ENCODE results near the gene H2AZ1. TPM values are rescaled to one million over a fixed set of nuclear protein-coding genes. Genes with fewer than 3 reads are reported as not detected.
"Not testable (repeated sequence)": the region's sequence is repeated elsewhere in the genome, so short reads cannot be mapped to it uniquely, and the experiment has no call there.

Gene H2AZ1
- 715 and 727 TPM in 2 replicates for total RNA-seq (2014; rRNA removed; shearing (Covaris generic))

GRCh38 chr4:99949999-99950912, at the start of gene H2AZ1:
Gene H2AZ1 (minus strand): TSS chr4:99950275. CDS start chr4:99950170, 105 bp downstream.
- DNase-seq (ENCODE audit: low spot score): peak; percentile 100
- in situ Hi-C loops (cut with HindIII; ENCODE audit: low sequenced_read_pairs): no loop called here

DNA sequence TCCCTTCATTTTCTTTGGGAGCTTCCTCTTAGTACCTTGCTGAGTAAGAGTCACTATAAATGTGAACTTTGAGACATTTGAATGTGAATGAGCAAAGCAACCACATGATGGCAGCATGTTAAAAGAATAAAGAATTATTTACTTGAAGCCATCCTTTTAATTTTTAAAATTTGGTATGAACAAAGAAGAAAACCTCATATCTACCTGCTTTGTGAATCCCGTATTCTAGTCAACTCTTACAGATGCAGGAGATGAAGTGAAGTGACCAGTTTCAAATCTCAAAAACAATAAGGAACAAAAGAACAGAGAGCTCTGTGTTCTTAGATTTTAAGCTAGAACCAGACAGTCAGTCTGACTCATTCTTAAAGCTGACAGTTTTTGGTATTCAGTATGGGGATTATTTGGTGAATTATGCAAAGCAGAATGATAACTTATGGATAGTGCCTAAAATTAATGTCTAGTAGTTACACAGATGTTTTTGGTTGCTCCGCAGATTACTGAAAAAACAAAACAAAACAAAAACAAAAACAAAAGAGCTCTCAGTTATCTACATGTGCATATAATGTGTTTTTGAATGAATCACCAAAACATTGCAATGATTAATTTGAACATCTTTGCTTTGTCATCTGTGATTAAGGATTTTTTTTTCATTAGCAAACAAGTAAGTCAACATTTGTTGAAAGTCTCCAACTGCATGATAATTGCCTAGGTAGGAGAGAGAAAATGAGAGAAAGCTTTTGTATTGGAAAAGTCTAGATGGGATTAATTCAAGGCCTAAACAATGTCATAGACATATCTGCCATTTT, 48.2 kb upstream of the H2AZ1 start:
- peak; percentile 60 for DNase-seq (ENCODE audit: low spot score)

GRCh38 chr4:99991741-99992140, 41.7 kb upstream of the H2AZ1 start:
- DNase-seq (ENCODE audit: low spot score): no peak
- in situ Hi-C loops (cut with HindIII; ENCODE audit: low sequenced_read_pairs): no loop called here

More for the DNA sequence above, 48.2 kb upstream of the H2AZ1 start:
- in situ Hi-C loops (cut with HindIII; ENCODE audit: low sequenced_read_pairs): no loop called here

DNA sequence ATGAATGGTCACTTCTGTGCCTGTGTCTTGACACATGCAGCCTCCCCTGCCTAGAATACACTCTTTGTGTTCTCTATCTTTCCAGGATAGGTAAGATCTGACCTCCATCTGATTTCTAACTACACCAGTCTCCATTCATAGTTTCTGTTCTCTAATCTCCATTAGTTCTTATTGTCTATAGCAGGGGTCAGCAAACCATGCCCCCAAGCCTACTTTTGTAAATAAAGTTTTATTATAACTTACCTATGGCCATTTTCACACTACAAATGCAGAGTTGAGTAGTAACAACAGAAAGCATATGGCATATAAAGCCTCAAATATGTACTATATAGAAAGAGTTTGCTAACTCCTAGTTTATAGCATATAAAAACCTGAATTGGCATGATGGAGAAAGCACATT, 37.6 kb upstream of the H2AZ1 start:
- in situ Hi-C loops (cut with HindIII; ENCODE audit: low sequenced_read_pairs): no loop called here
- no peak for DNase-seq (ENCODE audit: low spot score)

DNA sequence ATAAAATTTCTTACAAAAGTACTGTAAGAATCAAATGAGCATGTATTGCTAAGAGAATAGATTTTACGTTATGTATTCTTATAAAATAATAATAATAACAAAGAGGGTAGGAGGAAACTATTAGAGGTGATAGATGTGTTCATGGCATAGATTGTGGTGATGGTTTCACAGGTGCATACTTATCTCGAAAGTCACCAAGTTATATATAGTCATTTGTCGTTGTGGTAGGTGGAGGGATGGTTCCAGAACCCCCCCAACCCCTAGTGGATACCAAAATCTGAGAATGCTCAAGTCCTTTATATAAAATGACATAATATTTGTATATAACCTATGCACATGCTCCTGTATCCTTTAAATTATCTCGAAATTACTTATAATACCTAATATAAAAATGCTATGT, 36.7 kb upstream of the H2AZ1 start:
- no peak for DNase-seq (ENCODE audit: low spot score)
- in situ Hi-C loops (cut with HindIII; ENCODE audit: low sequenced_read_pairs): no loop called here

DNA sequence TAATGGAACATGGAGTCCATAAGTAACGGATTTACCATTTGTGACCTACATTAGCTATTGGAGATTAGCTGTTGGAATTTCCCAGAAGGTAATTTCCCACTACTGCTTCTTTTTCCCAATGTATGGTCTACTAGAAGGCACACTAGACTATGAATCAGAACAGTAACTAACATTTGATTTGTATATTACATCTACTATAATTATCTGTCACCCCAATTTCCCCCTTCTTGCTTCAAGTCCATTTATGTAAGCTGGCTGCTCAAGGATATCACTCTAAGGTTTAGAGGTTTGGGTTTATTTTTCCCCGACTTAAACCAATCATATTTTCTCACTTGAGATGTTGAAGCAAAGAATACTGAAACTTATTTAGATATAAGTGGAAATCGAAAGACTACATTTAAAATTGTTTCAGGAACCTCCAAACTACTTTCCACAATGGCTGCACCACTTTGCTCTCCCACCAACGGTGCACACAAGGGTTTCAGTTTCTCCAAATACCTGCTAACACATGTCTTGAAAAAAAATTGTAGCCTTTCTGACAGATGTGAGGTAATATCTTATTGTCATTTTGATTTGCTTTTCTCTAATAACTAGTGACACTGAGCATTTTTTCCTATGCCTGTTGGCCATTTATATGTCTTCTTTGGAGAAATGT, 33.3 kb upstream of the H2AZ1 start:
- in situ Hi-C loops (cut with HindIII; ENCODE audit: low sequenced_read_pairs): no loop called here
- DNase-seq (ENCODE audit: low spot score): no peak

DNA sequence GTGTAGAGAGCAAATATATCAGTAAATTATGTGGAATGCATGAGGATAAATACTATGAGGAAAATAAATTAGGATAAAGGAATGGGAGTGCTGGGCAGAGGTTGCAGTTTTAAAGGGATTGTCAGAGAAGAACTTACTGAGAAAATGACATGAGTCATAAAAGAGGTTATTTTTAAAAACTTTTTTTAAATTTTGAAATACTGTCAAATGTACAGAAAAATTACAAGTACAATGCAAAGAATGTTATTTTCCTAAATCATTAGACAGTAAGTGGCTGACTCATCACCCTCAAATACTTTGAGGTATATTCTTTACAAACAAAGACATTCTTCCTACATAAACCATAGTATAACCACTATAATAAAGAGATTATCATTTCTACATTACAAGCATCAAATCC, 29.8 kb upstream of the H2AZ1 start:
- DNase-seq (ENCODE audit: low spot score): no peak
- in situ Hi-C loops (cut with HindIII; ENCODE audit: low sequenced_read_pairs): no loop called here

DNA sequence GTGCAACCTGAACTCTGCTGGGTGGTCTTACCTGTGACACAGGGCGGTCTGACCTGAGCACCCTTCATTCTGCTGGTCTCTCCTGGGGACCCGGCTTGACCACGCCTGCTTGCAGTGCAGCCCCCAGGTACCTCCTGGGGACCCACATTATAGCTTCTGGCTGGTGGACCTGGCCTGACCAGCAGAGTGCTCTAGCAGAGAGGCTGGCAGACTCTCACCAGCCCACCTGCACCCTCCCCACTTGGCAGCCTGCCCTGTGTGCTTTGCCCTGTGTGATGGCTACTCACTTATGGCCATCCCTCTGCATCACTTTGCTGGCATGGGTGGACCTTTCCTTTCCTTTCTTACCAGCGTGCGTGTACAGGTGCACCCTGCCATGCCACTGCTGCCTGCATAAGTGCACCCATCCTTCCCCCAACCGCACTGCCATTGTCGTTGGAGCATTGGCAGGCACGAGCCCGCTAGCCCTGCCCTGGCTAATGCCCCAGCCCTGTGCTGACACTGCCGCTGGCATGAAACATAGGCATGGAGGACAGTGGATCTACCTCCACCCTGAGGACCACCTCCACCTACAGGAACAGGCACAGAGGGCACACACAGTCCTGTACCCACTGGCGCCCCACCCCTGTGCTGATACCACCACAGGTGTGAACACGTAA, 21.5 kb upstream of the H2AZ1 start:
- DNase-seq (ENCODE audit: low spot score): no peak
- in situ Hi-C loops (cut with HindIII; ENCODE audit: low sequenced_read_pairs): no loop called here

- in situ Hi-C loops (cut with HindIII; ENCODE audit: low sequenced_read_pairs): no loop called here
- DNase-seq (ENCODE audit: low spot score): no peak
Measured at GRCh38 chr4:99968330-99968729, 18.3 kb upstream of the H2AZ1 start.

- no peak for DNase-seq (ENCODE audit: low spot score)
- in situ Hi-C loops (cut with HindIII; ENCODE audit: low sequenced_read_pairs): no loop called here
Measured at GRCh38 chr4:99966692-99967091, 16.6 kb upstream of the H2AZ1 start.

- DNase-seq (ENCODE audit: low spot score): no peak
- in situ Hi-C loops (cut with HindIII; ENCODE audit: low sequenced_read_pairs): no loop called here
Measured at GRCh38 chr4:99965674-99966350, 15.7 kb upstream of the H2AZ1 start.

- in situ Hi-C loops (cut with HindIII; ENCODE audit: low sequenced_read_pairs): no loop called here
- no peak for DNase-seq (ENCODE audit: low spot score)
Measured at GRCh38 chr4:99965173-99965572, 15.1 kb upstream of the H2AZ1 start.

DNA sequence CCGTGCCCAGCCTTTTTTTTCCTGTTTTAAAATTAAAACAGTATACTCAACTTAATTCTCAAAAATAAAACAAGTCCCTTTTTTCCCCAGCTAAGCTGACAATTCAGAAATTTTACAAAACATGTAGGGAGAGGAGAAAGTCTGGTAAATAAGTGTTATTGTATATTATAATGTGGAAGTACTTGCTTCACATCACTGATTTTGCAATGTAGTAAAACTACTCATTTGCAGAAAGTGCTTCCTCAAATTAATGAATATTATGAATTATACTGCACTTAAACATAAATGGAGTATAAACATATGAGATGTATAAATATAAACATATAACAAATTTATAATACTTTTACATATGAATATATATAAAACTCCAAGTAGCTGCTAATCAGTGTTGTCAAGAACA, 11.6 kb upstream of the H2AZ1 start:
- no peak for DNase-seq (ENCODE audit: low spot score)

DNA sequence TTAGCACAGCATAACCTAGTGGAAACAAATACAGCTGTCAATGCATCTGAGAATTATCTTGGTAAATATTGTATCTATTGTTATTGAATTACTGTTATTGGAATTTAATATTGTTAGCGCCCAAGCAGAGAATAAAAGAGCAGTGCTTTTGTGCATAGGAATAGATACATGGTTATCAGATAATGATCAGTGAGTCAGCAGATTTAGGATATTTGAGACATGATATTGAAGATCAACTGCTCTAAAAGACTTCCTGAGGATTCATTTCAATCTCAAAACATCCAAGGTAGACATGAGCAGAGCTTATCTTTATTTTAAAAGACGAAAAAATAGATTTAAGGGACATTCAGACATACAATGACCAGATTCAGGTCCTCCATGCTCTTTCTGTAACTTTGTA, 10.6 kb upstream of the H2AZ1 start:
- in situ Hi-C loops (cut with HindIII; ENCODE audit: low sequenced_read_pairs): no loop called here
- no peak for DNase-seq (ENCODE audit: low spot score)

More for the DNA sequence above, 11.6 kb upstream of the H2AZ1 start:
- in situ Hi-C loops (cut with HindIII; ENCODE audit: low sequenced_read_pairs): no loop called here

DNA sequence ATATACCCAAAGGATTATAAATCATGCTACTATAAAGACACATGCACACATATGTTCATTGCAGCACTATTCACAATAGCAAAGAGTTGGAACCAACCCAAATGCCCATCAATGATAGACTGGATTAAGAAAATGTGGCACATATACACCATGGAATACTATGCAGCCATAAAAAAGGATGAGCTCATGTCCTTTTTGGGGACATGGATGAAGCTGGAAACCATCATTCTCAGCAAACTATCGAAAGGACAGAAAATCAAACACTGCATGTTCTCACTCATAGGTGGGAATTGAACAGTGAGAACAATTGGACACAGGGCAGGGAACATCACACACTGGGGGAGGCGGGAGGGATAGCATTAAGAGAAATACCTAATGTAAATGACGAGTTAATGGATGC, 8.1 kb upstream of the H2AZ1 start:
- DNase-seq (ENCODE audit: low spot score); in situ Hi-C loops (cut with HindIII; ENCODE audit: low sequenced_read_pairs): not testable (repeated sequence)

DNA sequence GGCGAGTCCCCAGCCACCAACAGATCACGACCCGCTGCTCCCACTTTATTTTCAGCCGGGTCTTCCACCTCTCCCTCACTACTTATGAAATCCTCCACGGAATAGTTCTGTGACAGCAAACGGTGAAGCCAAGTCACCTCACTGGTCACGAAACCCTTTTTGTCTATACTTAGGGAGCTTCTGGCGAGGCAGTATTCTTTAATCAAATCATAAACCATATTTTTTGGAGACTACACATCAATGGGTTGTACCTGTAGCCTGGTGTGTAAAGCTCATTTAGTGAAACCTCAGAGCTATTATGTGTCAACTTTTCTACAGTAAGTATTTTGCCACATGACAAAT, 809 bp upstream of the H2AZ1 start:
- no peak for DNase-seq (ENCODE audit: low spot score)
- in situ Hi-C loops (cut with HindIII; ENCODE audit: low sequenced_read_pairs): no loop called here

- peak; percentile 98 for DNase-seq (ENCODE audit: low spot score)
- in situ Hi-C loops (cut with HindIII; ENCODE audit: low sequenced_read_pairs): no loop called here
Measured at GRCh38 chr4:99949034-99949998, 759 bp downstream of the H2AZ1 start.

- DNase-seq (ENCODE audit: low spot score): no peak
- in situ Hi-C loops (cut with HindIII; ENCODE audit: low sequenced_read_pairs): no loop called here
Measured at GRCh38 chr4:99947608-99948007, 2.5 kb downstream of the H2AZ1 start.

Data from G401 (cell line).